ENCODE data around the gene PIH1D2. TPM values are rescaled to one million over a fixed set of nuclear protein-coding genes. Genes with fewer than 3 reads are reported as not detected.

Gene PIH1D2
- total and polyA plus RNA-seq, 2 donors (not counting 1 experiment from before 2014, with no cell fraction given): 0.06 to 0.67 TPM

- Mint-ChIP-seq H3K9me3 (ENCODE audit: insufficient read depth) (no peaks in the 10 kb centered on the region), H3K4me1 (no peaks in the 10 kb centered on the region), H3K4me3 (no peak overlapping the region), H3K27ac (no peak overlapping the region), H3K27me3 (no peaks in the 10 kb centered on the region)
- no peaks in the 10 kb centered on the region for H3K9me3 ChIP-seq (ENCODE audit: control extremely low read depth in 1 of 3, control insufficient read depth in 2 of 3, insufficient read depth in 1 of 3, low read length in 2 of 3)
- H4K20me1 ChIP-seq (ENCODE audit: control insufficient read depth, insufficient read depth, low read length, poor library complexity, severe bottlenecking): no peaks in the 10 kb centered on the region
- intact Hi-C loops (cut with micrococcal nuclease): no loop called here
- H3K79me2 ChIP-seq (ENCODE audit: control insufficient read depth, insufficient read depth, low read length): peaks cover 5% of the 10 kb centered on the region
- H3K4me2 ChIP-seq (replicated peaks; ENCODE audit: low read depth, low read length, poor library complexity, severe bottlenecking): no peak overlapping the region
- no peak overlapping the region for H3K27ac ChIP-seq (ENCODE audit: low read length in 2 of 2)
- H3K36me3 ChIP-seq (replicated peaks in 1 of 2; ENCODE audit: control extremely low read depth in 1 of 2, control insufficient read depth in 1 of 2, extremely low read depth in 1 of 2, insufficient read depth in 2 of 2, low read length in 1 of 2): peaks cover 0 to 9% of the 10 kb centered on the region in 2 experiments
- no peak overlapping the region for H3K9ac ChIP-seq (ENCODE audit: low read length)
- H2AFZ ChIP-seq (ENCODE audit: insufficient read depth, low read depth, low read length, poor library complexity, severe bottlenecking): no peak overlapping the region
- no peaks in the 10 kb centered on the region for H3K4me1 ChIP-seq (ENCODE audit: control insufficient read depth in 2 of 2, insufficient read depth in 2 of 2, low read length in 2 of 2)
- no peak for TF ChIP-seq EZH2 (IDR thresholded peaks at IDR 0.05; ENCODE audit: borderline replicate concordance, insufficient read depth, low read depth, low read length, poor library complexity, severe bottlenecking)
- no peak overlapping the region for H3K4me3 ChIP-seq (ENCODE audit: control extremely low read depth in 1 of 5, extremely low read depth in 1 of 5, insufficient read depth in 1 of 5, low read depth in 2 of 5, low read length in 4 of 5)
- ATAC-seq (ENCODE audit: low read depth): no peak
- WGBS (ENCODE audit: insufficient coverage): 83% methylated on average over 1 of the region's 2 CpGs
- POLR2A ChIA-PET: no interaction called here
- CTCF ChIA-PET: no interaction called here
- no peak for DNase-seq
- H3K27me3 ChIP-seq (replicated peaks in 1 of 4; ENCODE audit: control extremely low read depth in 1 of 4, control insufficient read depth in 3 of 4, insufficient read depth in 4 of 4, low read length in 3 of 4): no peaks in the 10 kb centered on the region
Observed at GRCh38 chr11:112100462-112100861, 26.6 kb upstream of the PIH1D2 start.

DNA sequence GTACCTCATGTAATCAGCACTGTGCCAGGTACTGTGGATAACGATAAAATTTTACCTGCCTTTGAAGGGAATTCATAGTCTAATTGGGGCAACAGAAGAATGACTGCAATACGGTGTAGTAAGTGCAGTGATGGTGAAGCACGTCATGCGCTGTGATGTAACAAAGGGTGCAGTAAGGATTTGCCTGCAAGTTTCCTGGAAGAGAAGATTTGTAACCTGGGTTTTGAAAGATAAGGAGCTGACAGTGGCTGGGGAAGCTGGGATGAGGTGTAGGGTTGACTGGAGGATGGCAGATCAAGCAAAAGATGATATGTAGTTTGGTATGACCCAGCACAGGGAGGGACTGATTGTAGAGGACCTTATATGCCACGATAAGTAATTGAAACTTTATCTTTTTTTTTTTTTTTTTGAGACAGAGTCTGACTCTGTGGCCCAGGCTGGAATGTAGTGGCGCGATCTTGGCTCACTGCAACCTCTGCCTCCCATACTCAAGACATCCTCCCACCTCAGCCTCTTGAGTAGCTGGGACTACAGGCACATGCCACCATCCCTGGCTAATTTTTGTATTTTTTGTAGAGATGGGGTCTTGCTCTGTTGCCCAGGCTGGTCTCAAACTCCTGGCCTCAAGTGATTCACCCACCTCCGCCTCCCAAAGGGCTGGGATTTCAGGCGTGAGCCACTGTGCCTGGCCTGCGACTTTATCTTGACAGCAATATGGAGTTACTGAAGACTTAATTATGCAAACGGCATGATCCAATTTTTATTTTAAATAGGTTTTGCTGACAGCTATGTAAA, 24.1 kb upstream of the PIH1D2 start:
- WGBS (ENCODE audit: insufficient coverage): 98% methylated on average over 5 of the region's 11 CpGs
- DNase-seq (no peak), ATAC-seq (ENCODE audit: low read depth) (no peak)
- no peaks in the 10 kb centered on the region for H4K20me1 ChIP-seq (ENCODE audit: control insufficient read depth, insufficient read depth, low read length, poor library complexity, severe bottlenecking)
- no peak overlapping the region for H3K27ac ChIP-seq (ENCODE audit: low read length in 2 of 2)
- H3K4me3 Mint-ChIP-seq: no peak overlapping the region
- intact Hi-C loops (cut with micrococcal nuclease): no loop called here
- no peak for TF ChIP-seq EZH2 (IDR thresholded peaks at IDR 0.05; ENCODE audit: borderline replicate concordance, insufficient read depth, low read depth, low read length, poor library complexity, severe bottlenecking)
- TF ChIP-seq, protein P1, sequence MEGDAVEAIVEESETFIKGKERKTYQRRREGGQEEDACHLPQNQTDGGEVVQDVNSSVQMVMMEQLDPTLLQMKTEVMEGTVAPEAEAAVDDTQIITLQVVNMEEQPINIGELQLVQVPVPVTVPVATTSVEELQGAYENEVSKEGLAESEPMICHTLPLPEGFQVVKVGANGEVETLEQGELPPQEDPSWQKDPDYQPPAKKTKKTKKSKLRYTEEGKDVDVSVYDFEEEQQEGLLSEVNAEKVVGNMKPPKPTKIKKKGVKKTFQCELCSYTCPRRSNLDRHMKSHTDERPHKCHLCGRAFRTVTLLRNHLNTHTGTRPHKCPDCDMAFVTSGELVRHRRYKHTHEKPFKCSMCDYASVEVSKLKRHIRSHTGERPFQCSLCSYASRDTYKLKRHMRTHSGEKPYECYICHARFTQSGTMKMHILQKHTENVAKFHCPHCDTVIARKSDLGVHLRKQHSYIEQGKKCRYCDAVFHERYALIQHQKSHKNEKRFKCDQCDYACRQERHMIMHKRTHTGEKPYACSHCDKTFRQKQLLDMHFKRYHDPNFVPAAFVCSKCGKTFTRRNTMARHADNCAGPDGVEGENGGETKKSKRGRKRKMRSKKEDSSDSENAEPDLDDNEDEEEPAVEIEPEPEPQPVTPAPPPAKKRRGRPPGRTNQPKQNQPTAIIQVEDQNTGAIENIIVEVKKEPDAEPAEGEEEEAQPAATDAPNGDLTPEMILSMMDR (IDR thresholded peaks at IDR 0.05): no peak
- no peak overlapping the region for H3K4me3 ChIP-seq (ENCODE audit: control extremely low read depth in 1 of 5, extremely low read depth in 1 of 5, insufficient read depth in 1 of 5, low read depth in 2 of 5, low read length in 4 of 5)
- peaks cover 5% of the 10 kb centered on the region for H3K79me2 ChIP-seq (ENCODE audit: control insufficient read depth, insufficient read depth, low read length)
- no peaks in the 10 kb centered on the region for H3K27me3 ChIP-seq (replicated peaks in 1 of 4; ENCODE audit: control extremely low read depth in 1 of 4, control insufficient read depth in 3 of 4, insufficient read depth in 4 of 4, low read length in 3 of 4)
- no peak overlapping the region for H3K4me2 ChIP-seq (replicated peaks; ENCODE audit: low read depth, low read length, poor library complexity, severe bottlenecking)
- no peak overlapping the region for H2AFZ ChIP-seq (ENCODE audit: insufficient read depth, low read depth, low read length, poor library complexity, severe bottlenecking)
- no peaks in the 10 kb centered on the region for H3K4me1 ChIP-seq (ENCODE audit: control insufficient read depth in 2 of 2, insufficient read depth in 2 of 2, low read length in 2 of 2)
- H3K9me3 ChIP-seq (ENCODE audit: control extremely low read depth in 1 of 3, control insufficient read depth in 2 of 3, insufficient read depth in 1 of 3, low read length in 2 of 3): no peaks in the 10 kb centered on the region
- H3K9me3 Mint-ChIP-seq (ENCODE audit: insufficient read depth): no peaks in the 10 kb centered on the region
- no peak overlapping the region for H3K9ac ChIP-seq (ENCODE audit: low read length)
- CTCF ChIA-PET: interaction anchor here (2.0 kb wide), 1 partner anchor 15 kb away, joined by 7 read pairs; no protein-coding TSS in a partner anchor
- peaks cover 0 to 22% of the 10 kb centered on the region in 2 experiments for H3K36me3 ChIP-seq (replicated peaks in 1 of 2; ENCODE audit: control extremely low read depth in 1 of 2, control insufficient read depth in 1 of 2, extremely low read depth in 1 of 2, insufficient read depth in 2 of 2, low read length in 1 of 2)
- no peak overlapping the region for H3K27ac Mint-ChIP-seq
- H3K27me3 Mint-ChIP-seq: no peaks in the 10 kb centered on the region
- POLR2A ChIA-PET: no interaction called here
- no peaks in the 10 kb centered on the region for H3K4me1 Mint-ChIP-seq
